ENCODE measurements around the gene NPRL2.

DNA sequence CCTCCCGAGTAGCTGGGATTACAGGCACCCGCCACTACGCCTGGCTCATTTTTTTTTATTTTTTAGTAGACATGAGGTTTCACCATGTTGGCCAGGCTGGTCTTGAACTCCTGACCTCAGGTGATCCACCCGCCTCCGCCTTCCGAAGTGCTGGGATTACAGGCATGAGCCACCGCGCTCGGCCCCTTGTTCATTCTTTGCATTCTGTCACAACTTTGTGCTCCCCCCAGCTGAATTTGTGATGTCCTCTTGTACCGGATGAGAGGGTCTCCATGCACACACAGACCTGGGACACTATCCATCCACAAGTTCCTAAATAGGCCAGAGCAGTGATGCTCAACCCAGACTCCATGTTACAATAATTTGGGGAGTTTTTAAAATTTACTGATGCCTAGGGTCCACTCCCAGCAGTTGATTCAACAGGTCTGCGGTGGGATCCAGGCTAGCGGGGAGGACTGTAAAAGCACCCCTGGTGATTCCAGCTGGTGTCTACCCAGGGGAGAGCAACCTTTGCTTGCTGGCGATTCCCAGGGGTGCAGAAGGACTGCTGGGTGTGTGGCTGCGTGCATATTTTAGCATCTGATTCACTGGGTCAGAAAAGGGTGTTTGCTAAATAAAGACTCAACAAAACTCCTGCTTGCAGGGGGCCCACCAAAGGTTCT, 11.0 kb downstream of the NPRL2 start:
- TF ChIP-seq MAX (IDR thresholded peaks at IDR 0.05) = no peak
- TF ChIP-seq RAD21 (IDR thresholded peaks at IDR 0.05; ENCODE audit: low read depth) = no peak
- no peak for TF ChIP-seq CREB1 (IDR thresholded peaks at IDR 0.05; ENCODE audit: low read depth)
- no peak for TF ChIP-seq TAF1 (IDR thresholded peaks at IDR 0.05; ENCODE audit: low read depth)
- no peak for TF ChIP-seq TCF12 (IDR thresholded peaks at IDR 0.05; ENCODE audit: low read depth)
- TF ChIP-seq ZBTB7A (IDR thresholded peaks at IDR 0.05; ENCODE audit: low read depth) = no peak
- no peak for TF ChIP-seq EP300 (IDR thresholded peaks at IDR 0.05; ENCODE audit: borderline replicate concordance)
- TF ChIP-seq, protein P1, sequence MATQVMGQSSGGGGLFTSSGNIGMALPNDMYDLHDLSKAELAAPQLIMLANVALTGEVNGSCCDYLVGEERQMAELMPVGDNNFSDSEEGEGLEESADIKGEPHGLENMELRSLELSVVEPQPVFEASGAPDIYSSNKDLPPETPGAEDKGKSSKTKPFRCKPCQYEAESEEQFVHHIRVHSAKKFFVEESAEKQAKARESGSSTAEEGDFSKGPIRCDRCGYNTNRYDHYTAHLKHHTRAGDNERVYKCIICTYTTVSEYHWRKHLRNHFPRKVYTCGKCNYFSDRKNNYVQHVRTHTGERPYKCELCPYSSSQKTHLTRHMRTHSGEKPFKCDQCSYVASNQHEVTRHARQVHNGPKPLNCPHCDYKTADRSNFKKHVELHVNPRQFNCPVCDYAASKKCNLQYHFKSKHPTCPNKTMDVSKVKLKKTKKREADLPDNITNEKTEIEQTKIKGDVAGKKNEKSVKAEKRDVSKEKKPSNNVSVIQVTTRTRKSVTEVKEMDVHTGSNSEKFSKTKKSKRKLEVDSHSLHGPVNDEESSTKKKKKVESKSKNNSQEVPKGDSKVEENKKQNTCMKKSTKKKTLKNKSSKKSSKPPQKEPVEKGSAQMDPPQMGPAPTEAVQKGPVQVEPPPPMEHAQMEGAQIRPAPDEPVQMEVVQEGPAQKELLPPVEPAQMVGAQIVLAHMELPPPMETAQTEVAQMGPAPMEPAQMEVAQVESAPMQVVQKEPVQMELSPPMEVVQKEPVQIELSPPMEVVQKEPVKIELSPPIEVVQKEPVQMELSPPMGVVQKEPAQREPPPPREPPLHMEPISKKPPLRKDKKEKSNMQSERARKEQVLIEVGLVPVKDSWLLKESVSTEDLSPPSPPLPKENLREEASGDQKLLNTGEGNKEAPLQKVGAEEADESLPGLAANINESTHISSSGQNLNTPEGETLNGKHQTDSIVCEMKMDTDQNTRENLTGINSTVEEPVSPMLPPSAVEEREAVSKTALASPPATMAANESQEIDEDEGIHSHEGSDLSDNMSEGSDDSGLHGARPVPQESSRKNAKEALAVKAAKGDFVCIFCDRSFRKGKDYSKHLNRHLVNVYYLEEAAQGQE (IDR thresholded peaks at IDR 0.05; ENCODE audit: low read depth) = no peak
- TF ChIP-seq CEBPB (IDR thresholded peaks at IDR 0.05) = no peak
- no peak for TF ChIP-seq NFIC (IDR thresholded peaks at IDR 0.05)
- TF ChIP-seq YY1 (IDR thresholded peaks at IDR 0.05; ENCODE audit: low read depth) = no peak

All from Ishikawa (cell line).